GM12872 (cell line): ENCODE data around the gene CRACR2B.
A peak's percentile ranks its signal among the peaks of the same experiment; 100 is the strongest.

Source experiments
- CTCF ChIP-seq: IDR thresholded peaks from 3 replicates; pipeline ENCODE4 v1.5.1; 2011; ENCODE audit warnings: low read depth, mild to moderate bottlenecking, low read length, moderate library complexity; ENCODE audit not compliant: insufficient read depth

CRACR2B gene

DNA sequence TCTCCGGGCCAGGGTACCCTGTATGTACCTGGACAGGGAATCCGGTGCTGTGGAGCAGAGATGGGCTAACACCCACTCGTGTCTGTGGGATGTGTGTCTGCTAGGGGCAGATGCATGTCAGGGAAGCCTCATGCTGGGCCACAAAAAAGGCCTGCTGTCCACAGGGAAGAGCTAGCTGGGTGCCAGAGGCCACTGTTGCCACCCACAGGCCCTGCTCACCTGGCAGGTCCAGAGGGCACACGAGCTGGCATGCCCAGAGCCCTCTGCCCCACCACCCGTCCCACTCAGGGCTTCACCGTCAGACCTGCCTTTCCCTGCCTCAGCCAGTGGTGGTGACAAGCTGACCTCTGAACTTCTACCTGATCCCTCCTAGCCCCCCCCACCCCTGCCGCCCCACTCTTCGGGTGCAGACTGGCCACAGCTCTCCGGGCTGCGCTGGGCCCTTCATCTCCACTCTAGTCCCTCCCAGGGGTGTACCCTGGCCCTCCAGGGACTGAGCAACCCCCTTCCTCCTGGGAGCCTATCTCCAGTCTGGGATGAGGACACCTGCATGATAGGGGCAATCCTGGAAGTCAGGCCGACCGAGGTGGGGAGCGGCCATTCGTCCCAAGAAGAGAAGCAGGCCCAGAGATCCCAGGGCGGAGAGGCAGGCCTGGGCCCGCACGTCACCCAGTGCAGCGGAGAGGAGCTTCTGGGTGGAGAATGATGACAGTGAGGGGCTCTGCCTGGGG is 31.0 kb upstream of the CRACR2B start:
- TF ChIP-seq CTCF, result no peak

- TF ChIP-seq CTCF, result no peak
Observed at GRCh38 chr11:797296-798092, 30.2 kb upstream of the CRACR2B start.

DNA sequence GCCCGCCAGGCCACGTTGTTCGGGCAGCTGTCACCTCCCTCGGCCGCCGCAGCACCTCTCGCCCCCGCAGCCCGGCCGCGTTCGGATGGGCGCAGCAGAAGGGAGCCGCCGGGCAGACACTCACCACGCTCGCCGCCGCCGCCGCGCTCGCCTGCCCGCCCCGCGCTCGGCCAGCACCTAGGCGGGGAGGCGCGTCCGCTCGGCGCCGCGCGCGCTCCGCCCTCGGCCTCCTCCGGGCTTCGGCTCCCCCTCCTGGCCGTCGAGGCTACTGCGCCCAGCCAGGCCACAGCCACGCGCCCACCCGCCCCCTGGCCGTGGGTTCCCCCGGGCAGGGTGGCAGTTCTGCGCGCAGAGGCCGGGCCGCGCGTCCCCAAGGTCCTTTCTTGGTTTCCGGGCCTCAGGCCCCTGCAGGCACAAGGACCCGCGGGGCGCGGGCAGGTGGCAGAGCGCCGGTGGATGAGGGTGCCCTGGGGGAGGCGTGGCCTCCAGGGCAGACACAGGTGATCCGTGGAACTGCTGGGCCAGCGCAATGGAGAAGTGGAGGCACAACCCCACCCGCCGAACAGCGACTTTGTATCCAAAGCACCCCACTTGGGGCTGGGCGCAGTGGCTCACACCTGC is 29.5 kb upstream of the CRACR2B start, which contains the start of gene SLC25A22:
SLC25A22 (minus strand) TSS at position 189 of the 621 bp plus-strand sequence. CDS start 3,275 bp downstream, outside the sequence.
- TF ChIP-seq CTCF, result peak; percentile 71

GRCh38 chr11:799641-800316 is 27.9 kb upstream of the CRACR2B start:
- TF ChIP-seq CTCF, result no peak

DNA sequence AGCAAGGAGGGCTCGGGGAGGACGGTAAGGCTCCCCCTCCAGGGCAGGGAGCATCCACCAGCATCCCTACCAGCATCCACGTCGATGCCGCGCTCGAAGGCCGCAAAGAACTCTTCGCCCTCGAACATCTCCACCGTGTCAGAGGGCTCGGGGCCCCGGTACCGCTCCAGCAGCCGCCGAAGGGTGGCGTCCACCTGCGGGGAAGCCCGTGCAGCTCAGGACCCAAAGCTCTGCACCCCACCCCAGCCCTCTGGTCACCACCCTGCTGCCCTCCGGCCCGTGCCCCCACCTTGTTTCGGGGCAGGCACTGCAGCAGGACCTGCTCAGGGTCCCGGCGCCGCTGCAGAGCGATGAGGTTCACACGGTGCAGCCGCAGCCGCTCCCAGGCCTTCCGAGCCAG is 27.2 kb upstream of the CRACR2B start:
- TF ChIP-seq CTCF, result no peak

DNA sequence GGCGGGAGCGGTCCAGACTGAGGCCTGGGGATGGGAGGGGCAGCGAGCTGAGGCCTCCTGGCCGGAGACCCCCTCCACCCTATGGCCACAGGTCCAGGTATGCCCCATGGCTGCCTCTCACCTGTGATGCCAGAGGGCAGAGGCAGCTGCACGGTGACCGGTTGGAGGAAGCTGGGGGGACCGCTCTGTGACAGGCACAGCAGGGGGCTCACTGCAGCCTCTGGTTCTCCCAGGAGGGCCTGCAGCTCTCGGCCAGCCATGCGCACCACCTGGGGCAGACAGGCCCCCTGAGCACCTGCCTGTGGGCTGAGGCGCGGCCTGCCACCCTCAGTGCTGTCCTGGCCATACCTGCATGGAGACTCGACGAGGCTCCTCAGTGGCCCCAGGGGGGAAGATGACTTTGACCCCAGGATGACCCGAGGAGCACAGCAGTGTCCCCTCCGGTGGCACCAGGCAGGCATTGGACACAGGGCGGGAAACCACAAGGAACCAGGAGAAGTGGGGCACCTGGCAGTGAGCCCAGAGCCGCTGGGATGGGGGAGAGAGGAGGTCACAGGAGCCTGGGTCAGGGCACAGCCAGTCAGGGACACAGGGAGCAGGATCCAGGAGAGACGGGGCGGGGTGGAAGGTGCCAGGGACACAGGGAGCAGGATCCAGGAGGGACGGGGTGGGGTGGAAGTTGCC is 26.5 kb upstream of the CRACR2B start:
- no peak for TF ChIP-seq CTCF
